Thyroid gland (tissue), 4 donors: ENCODE measurements around the gene SNAPIN. TPM values are rescaled to one million over a fixed set of nuclear protein-coding genes. Genes with fewer than 3 reads are reported as not detected.
"Not testable (repeated sequence)": the region's sequence is repeated elsewhere in the genome, so short reads cannot be mapped to it uniquely, and the experiment has no call there.

Source experiments
- DNase-seq, 2 donors: peaks; one replicate each; pipeline ENCODE4 v3.0.0-alpha.2; 2019
- H3K27ac ChIP-seq, 3 donors: fragments of 200-600 bp; sonication (generic); 1 replicate in 2 of 3; 2 replicates in 1 of 3; pipeline ENCODE4 v1.5.1; 2016 to 2019; ENCODE audit warnings: mild to moderate bottlenecking in 1 of 3, moderate library complexity in 1 of 3
- H3K27me3 ChIP-seq: fragments of 200-600 bp; sonication (generic); one replicate; pipeline ENCODE4 v1.5.1; 2019
- H3K36me3 ChIP-seq, 2 donors: fragments of 200-600 bp; sonication (generic); one replicate each; pipeline ENCODE4 v1.5.1; 2016 to 2019
- H3K4me1 ChIP-seq, 2 donors: fragments of 200-600 bp; sonication (generic); one replicate each; pipeline ENCODE4 v1.5.1; 2017 to 2019
- H3K4me3 ChIP-seq, 3 donors: fragments of 200-600 bp; sonication (generic); replicated peaks in 1 of 3; 1 replicate in 2 of 3; 2 replicates in 1 of 3; pipeline ENCODE4 v1.5.1; 2016; ENCODE audit warnings: mild to moderate bottlenecking in 1 of 3
- H3K9me3 ChIP-seq: fragments of 200-600 bp; sonication (generic); one replicate; pipeline ENCODE4 v1.5.1; 2017
- CTCF ChIP-seq, 6 experiments: fragments of 200-600 bp in 3 of 6; fragments of 450-650 bp in 3 of 6; sonication (generic) in 3 of 6; IDR thresholded peaks; one replicate each; pipeline ENCODE4 v1.5.1; 2016 to 2019; ENCODE audit warnings: antibody characterized with exemption in 6 of 6, mild to moderate bottlenecking in 2 of 6, inconsistent platforms in 1 of 6, moderate library complexity in 1 of 6
- POLR2A ChIP-seq, 2 donors: fragments of 450-650 bp; IDR thresholded peaks; one replicate each; pipeline ENCODE4 v1.6.1; 2017; ENCODE audit warnings: antibody characterized with exemption in 2 of 2, mild to moderate bottlenecking in 2 of 2, moderate library complexity in 1 of 2
- WGBS, 2 donors: methylation state at CpG; one replicate each; pipeline ENCODE4 v1.1.5; 2017; 5-methylcytosine and 5-hydroxymethylcytosine counted together
- intact Hi-C: fragments of 100-400 bp; cut with DNase I; formaldehyde crosslinking; loops from one replicate; pipeline ENCODE4 v1.15.1; 2023
- total RNA-seq, 4 donors: library from RNA; depleted of rRNA; stranded (reverse); fragments of >200 nt; gene quantifications; one replicate each; pipeline ENCODE4 v1.2.3, GENCODE V29; 2016

Gene SNAPIN
- total RNA-seq, 4 donors from 2014 or later: 52.0 to 71.9 (median 63.9) TPM

DNA sequence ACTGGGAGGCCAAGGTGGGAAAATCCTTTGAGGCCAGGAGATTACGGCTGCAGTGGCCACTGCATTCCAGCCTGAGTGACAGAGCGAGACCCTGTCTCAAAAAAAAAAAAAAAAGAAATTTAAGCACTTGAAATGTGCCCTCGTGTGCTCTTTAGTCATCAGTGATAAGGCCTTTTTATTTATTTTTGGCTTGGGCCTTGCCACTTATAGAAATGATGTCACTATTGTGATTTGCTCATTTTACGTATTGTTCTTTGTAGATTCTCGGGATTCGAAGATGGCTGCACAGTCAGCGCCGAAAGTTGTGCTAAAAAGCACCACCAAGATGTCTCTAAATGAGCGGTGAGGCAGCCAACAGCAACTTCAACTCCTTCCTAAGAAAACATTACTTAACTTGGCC is 22.2 kb upstream of the SNAPIN start:
- Histone ChIP-seq H3K9me3 (no peaks in the 10 kb centered on the region), H3K27me3 (no peaks in the 10 kb centered on the region), H3K4me3 (no peak overlapping the region), H3K27ac (no peak overlapping the region), H3K36me3 (peaks cover 39 to 54% of the 10 kb centered on the region in 2 donors), H3K4me1 (peaks cover 25 to 31% of the 10 kb centered on the region in 2 donors)
- WGBS, 2 donors: 94% methylated on average over 9 of the region's 9 CpGs
- TF ChIP-seq POLR2A (IDR thresholded peaks at IDR 0.05): no peak
- no peak for TF ChIP-seq CTCF (IDR thresholded peaks at IDR 0.05)
- no peak for DNase-seq
- intact Hi-C loops: no loop called here

GRCh38 chr1:153638261-153638660 is 20.2 kb upstream of the SNAPIN start:
- H3K27ac ChIP-seq: no peak overlapping the region
- WGBS, 2 donors: 90 to 95% methylated on average over 6 of the region's 6 CpGs
- H3K4me3 ChIP-seq: no peak overlapping the region
- H3K36me3 ChIP-seq: peaks cover 58 to 71% of the 10 kb centered on the region in 2 donors
- intact Hi-C loops: no loop called here
- no peak for DNase-seq
- no peaks in the 10 kb centered on the region for H3K27me3 ChIP-seq
- H3K9me3 ChIP-seq: no peaks in the 10 kb centered on the region
- TF ChIP-seq CTCF (IDR thresholded peaks at IDR 0.05) (no peak), POLR2A (IDR thresholded peaks at IDR 0.05) (no peak)
- H3K4me1 ChIP-seq: peaks cover 20 to 23% of the 10 kb centered on the region in 2 donors

- Histone ChIP-seq H3K27ac (no peak overlapping the region), H3K9me3 (no peaks in the 10 kb centered on the region), H3K4me3 (no peak overlapping the region), H3K27me3 (no peaks in the 10 kb centered on the region), H3K4me1 (peaks cover 18 to 20% of the 10 kb centered on the region in 2 donors), H3K36me3 (peaks cover 64 to 78% of the 10 kb centered on the region in 2 donors)
- TF ChIP-seq CTCF (IDR thresholded peaks at IDR 0.05) (no peak), POLR2A (IDR thresholded peaks at IDR 0.05) (no peak)
- intact Hi-C loops: no loop called here
- 86 to 91% methylated on average over 3 of the region's 3 CpGs for WGBS, 2 donors
- DNase-seq: no peak
Observed at GRCh38 chr1:153639280-153639679, 19.2 kb upstream of the SNAPIN start.

- H3K27ac ChIP-seq, H3K27me3 ChIP-seq, DNase-seq, intact Hi-C loops, H3K4me3 ChIP-seq, H3K9me3 ChIP-seq: not testable (repeated sequence)
- WGBS, 2 donors: 97 to 98% methylated on average over 5 of the region's 5 CpGs
- Histone ChIP-seq H3K36me3 (peaks cover 69 to 87% of the 10 kb centered on the region in 2 donors), H3K4me1 (peaks cover 14 to 17% of the 10 kb centered on the region in 2 donors)
Observed at GRCh38 chr1:153640213-153640612, 18.3 kb upstream of the SNAPIN start.

DNA sequence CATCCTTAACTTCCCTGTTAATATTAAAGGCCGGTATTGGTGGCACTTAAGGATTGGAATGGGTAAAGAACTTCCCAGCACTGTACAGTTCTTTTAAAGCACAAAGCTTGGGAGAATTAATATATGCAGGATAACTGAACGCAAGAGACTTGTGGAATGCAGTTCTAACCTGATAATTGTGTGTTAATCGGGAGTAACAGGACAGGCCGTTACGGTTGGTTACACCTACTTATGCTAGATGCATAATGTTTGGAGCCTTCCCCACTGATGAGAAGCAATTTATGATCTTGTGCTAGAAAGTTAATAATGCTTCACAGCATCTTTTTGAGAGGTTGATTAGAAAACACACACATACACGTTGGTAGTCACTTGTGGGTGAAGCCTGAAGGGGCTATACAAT is 17.6 kb upstream of the SNAPIN start:
- intact Hi-C loops: no loop called here
- 68 to 69% methylated on average over 6 of the region's 6 CpGs for WGBS, 2 donors
- TF ChIP-seq POLR2A (IDR thresholded peaks at IDR 0.05): no peak
- TF ChIP-seq CTCF (IDR thresholded peaks at IDR 0.05): no peak
- H3K36me3 ChIP-seq: peaks cover 75 to 93% of the 10 kb centered on the region in 2 donors
- H3K4me3 ChIP-seq: no peak overlapping the region
- no peaks in the 10 kb centered on the region for H3K9me3 ChIP-seq
- H3K27ac ChIP-seq: no peak overlapping the region
- no peaks in the 10 kb centered on the region for H3K27me3 ChIP-seq
- H3K4me1 ChIP-seq: peaks cover 8 to 10% of the 10 kb centered on the region in 2 donors
- DNase-seq: no peak

DNA sequence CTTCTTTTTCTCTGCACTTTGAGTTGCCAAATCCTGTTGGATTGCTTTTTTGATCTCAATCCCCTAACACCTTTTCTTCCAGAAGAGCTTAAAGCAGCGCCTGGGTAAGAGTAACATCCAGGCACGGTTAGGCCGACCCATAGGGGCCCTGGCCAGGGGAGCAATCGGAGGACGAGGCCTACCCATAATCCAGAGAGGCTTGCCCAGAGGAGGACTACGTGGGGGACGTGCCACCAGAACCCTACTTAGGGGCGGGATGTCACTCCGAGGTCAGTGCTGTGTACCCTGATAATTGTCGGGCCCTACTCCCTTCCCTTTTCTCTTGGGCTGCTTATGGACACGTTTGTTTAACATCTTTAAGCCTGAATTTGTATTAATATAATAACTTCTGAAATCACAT is 16.3 kb upstream of the SNAPIN start:
- H3K9me3 ChIP-seq: no peaks in the 10 kb centered on the region
- no peak for DNase-seq
- no peak overlapping the region for H3K4me3 ChIP-seq
- no peaks in the 10 kb centered on the region for H3K27me3 ChIP-seq
- TF ChIP-seq POLR2A (IDR thresholded peaks at IDR 0.05) (no peak), CTCF (IDR thresholded peaks at IDR 0.05) (no peak)
- intact Hi-C loops: no loop called here
- peaks cover 7 to 9% of the 10 kb centered on the region in 2 donors for H3K4me1 ChIP-seq
- H3K36me3 ChIP-seq: peaks cover 67 to 82% of the 10 kb centered on the region in 2 donors
- no peak overlapping the region for H3K27ac ChIP-seq
- 89% methylated on average over 11 of the region's 11 CpGs for WGBS, 2 donors
